CD4-positive, alpha-beta T cell (primary cell): ENCODE data around the gene NMRK1. TPM values are rescaled to one million over a fixed set of nuclear protein-coding genes. Genes with fewer than 3 reads are reported as not detected.

Source experiments
- ATAC-seq: fragments of 200-7000 bp; cut with Tn5 transposase; one replicate; pipeline ENCODE4 v1.10.0; 2022; ENCODE audit warnings: mild to moderate bottlenecking; ENCODE audit not compliant: poor library complexity
- CTCF ChIA-PET: fragments of 350-600 bp; sonication (Branson Sonifier 250); formaldehyde crosslinking; loops from one replicate; lab custom pipeline; 2021; ENCODE audit warnings: antibody characterized with exemption, inconsistent platforms; lab: Charles Lee
- POLR2A ChIA-PET: fragments of 350-600 bp; sonication (Branson Sonifier 250); formaldehyde crosslinking; loops from one replicate; lab custom pipeline; 2021; ENCODE audit warnings: antibody characterized with exemption, inconsistent platforms; lab: Charles Lee
- DNase-seq, 14 experiments: peaks; one replicate each; pipeline ENCODE4 v3.0.0-alpha.2; 2013 to 2020; ENCODE audit warnings: mixed read lengths in 2 of 14
- H3K27ac ChIP-seq, 2 donors: one replicate each; pipeline versions ENCODE4 v1.5.1 to v1.7.0; 2013; ENCODE audit warnings: low read length in 2 of 2, low read depth in 1 of 2, mild to moderate bottlenecking in 1 of 2
- H3K27me3 ChIP-seq, 2 experiments: 1 replicate in 1 of 2; 2 replicates in 1 of 2; pipeline versions ENCODE4 v1.6.1 to v1.7.0; 2013; ENCODE audit warnings: low read length in 2 of 2, control low read depth in 1 of 2, mild to moderate bottlenecking in 1 of 2, moderate library complexity in 1 of 2; ENCODE audit not compliant: insufficient read depth in 2 of 2, control insufficient read depth in 1 of 2
- H3K36me3 ChIP-seq: one replicate; pipeline ENCODE4 v1.6.1; 2013; ENCODE audit warnings: low read length, control low read depth; ENCODE audit not compliant: insufficient read depth
- H3K4me1 ChIP-seq: one replicate; pipeline ENCODE4 v1.6.1; 2013; ENCODE audit warnings: low read length, control low read depth; ENCODE audit not compliant: insufficient read depth
- H3K4me3 ChIP-seq: one replicate; pipeline ENCODE4 v1.5.1; 2013; ENCODE audit warnings: mild to moderate bottlenecking, low read length, moderate library complexity
- H3K9me3 ChIP-seq, 2 experiments: 1 replicate in 1 of 2; 2 replicates in 1 of 2; pipeline versions ENCODE4 v1.6.1 to v1.7.0; 2013; ENCODE audit warnings: low read length in 2 of 2, mild to moderate bottlenecking in 2 of 2, control low read depth in 1 of 2, moderate library complexity in 1 of 2; ENCODE audit not compliant: control insufficient read depth in 1 of 2, insufficient read depth in 1 of 2
- H3K27ac Mint-ChIP-seq: one replicate; pipeline ENCODE4 v1.8.0; 2020; ENCODE audit warnings: mixed read lengths
- H3K27me3 Mint-ChIP-seq: one replicate; pipeline ENCODE4 v1.8.0; 2021; ENCODE audit warnings: mixed read lengths
- H3K36me3 Mint-ChIP-seq: one replicate; pipeline ENCODE4 v1.8.0; 2021; ENCODE audit warnings: low read depth, mixed read lengths
- H3K4me1 Mint-ChIP-seq: one replicate; pipeline ENCODE4 v1.8.0; 2021; ENCODE audit warnings: low read depth, mixed read lengths
- H3K4me3 Mint-ChIP-seq: one replicate; pipeline ENCODE4 v1.8.0; 2020; ENCODE audit warnings: mild to moderate bottlenecking, mixed read lengths
- H3K9me3 Mint-ChIP-seq: one replicate; pipeline ENCODE4 v1.8.0; 2020; ENCODE audit warnings: mixed read lengths
- CTCF ChIP-seq: fragments of 200-600 bp; IDR thresholded peaks from one replicate; pipeline ENCODE4 v1.8.0; 2022; ENCODE audit warnings: antibody characterized with exemption, mild to moderate bottlenecking
- intact Hi-C, 2 experiments: fragments of 100-400 bp; cut with DNase I in 1 of 2; cut with micrococcal nuclease in 1 of 2; formaldehyde crosslinking; loops; one replicate each; pipeline versions ENCODE4 v1.15.1 to v1.9.0; 2023 to 2025; cut with DNase I, micrococcal nuclease
- total RNA-seq, 174 experiments: library from RNA in 2 of 174; stranded (reverse) in 2 of 174; gene quantifications; one replicate each; pipeline ENCODE4 v1.2.3 and lab custom pipeline; 2021 to 2026

Gene NMRK1
- total RNA-seq, 2 experiments from 2014 or later: 45.3 to 46.5 TPM

GRCh38 chr9:75121914-75122558 is 34.1 kb upstream of the NMRK1 start:
- Mint-ChIP-seq H3K9me3 (no peaks in the 10 kb centered on the region), H3K4me3 (no peak overlapping the region), H3K27me3 (no peaks in the 10 kb centered on the region), H3K27ac (peak overlapping the region; percentile 39), H3K4me1 (peaks cover 75% of the 10 kb centered on the region), H3K36me3 (peaks cover 81% of the 10 kb centered on the region)
- H3K4me3 ChIP-seq: no peak overlapping the region
- TF ChIP-seq CTCF: no peak
- H3K27me3 ChIP-seq: no peaks in the 10 kb centered on the region
- peaks cover 27% of the 10 kb centered on the region for H3K4me1 ChIP-seq
- CTCF ChIA-PET: interaction anchor here (1.7 kb wide), 1 partner anchor 15 kb away, joined by 4 read pairs; no protein-coding TSS in a partner anchor
- intact Hi-C loops: no loop called here
- POLR2A ChIA-PET: interaction anchor here (2.5 kb wide), 1 partner anchor 34 kb away, joined by 9 read pairs; the partner anchor contains the start of genes NMRK1 and OSTF1
- H3K36me3 ChIP-seq: peaks cover 49% of the 10 kb centered on the region
- DNase-seq (peak in 1 of 14 experiments; percentile 25), ATAC-seq (no peak)
- H3K9me3 ChIP-seq: no peaks in the 10 kb centered on the region
- no peak overlapping the region for H3K27ac ChIP-seq

GRCh38 chr9:75120686-75121085 is 32.7 kb upstream of the NMRK1 start:
- H3K4me1 ChIP-seq: peaks cover 22% of the 10 kb centered on the region
- DNase-seq: no peak
- peaks cover 77% of the 10 kb centered on the region for H3K4me1 Mint-ChIP-seq
- no peak for ATAC-seq
- H3K4me3 ChIP-seq: no peak overlapping the region
- no peak for TF ChIP-seq CTCF
- peaks cover 49% of the 10 kb centered on the region for H3K36me3 ChIP-seq
- H3K9me3 ChIP-seq: no peaks in the 10 kb centered on the region
- POLR2A ChIA-PET: interaction anchor here (2.5 kb wide), 1 partner anchor 33 kb away, joined by 9 read pairs; the partner anchor contains the start of genes NMRK1 and OSTF1
- H3K9me3 Mint-ChIP-seq: no peaks in the 10 kb centered on the region
- intact Hi-C loops: no loop called here
- H3K27ac ChIP-seq: no peak overlapping the region
- no peak overlapping the region for H3K4me3 Mint-ChIP-seq
- H3K27ac Mint-ChIP-seq: peak overlapping the region; percentile 21
- CTCF ChIA-PET: interaction anchor here (1.7 kb wide), 1 partner anchor 14 kb away, joined by 4 read pairs; no protein-coding TSS in a partner anchor
- H3K27me3 ChIP-seq: no peaks in the 10 kb centered on the region
- H3K36me3 Mint-ChIP-seq: peaks cover 86% of the 10 kb centered on the region
- H3K27me3 Mint-ChIP-seq: no peaks in the 10 kb centered on the region

- ChIA-PET CTCF (interaction anchor here (1.1 kb wide), 1 partner anchor 68 kb away, joined by 4 read pairs; no protein-coding TSS in a partner anchor), POLR2A (no interaction called here)
- H3K36me3 Mint-ChIP-seq: peaks cover 64% of the 10 kb centered on the region
- H3K27ac ChIP-seq: no peak overlapping the region
- no peaks in the 10 kb centered on the region for H3K9me3 Mint-ChIP-seq
- no peaks in the 10 kb centered on the region for H3K9me3 ChIP-seq
- peak overlapping the region; percentile 71 for H3K27ac Mint-ChIP-seq
- peaks cover 18% of the 10 kb centered on the region for H3K4me1 ChIP-seq
- no peak for DNase-seq
- no peaks in the 10 kb centered on the region for H3K27me3 Mint-ChIP-seq
- H3K4me3 ChIP-seq: no peak overlapping the region
- peaks cover 47% of the 10 kb centered on the region for H3K36me3 ChIP-seq
- H3K4me1 Mint-ChIP-seq: peaks cover 70% of the 10 kb centered on the region
- H3K4me3 Mint-ChIP-seq: no peak overlapping the region
- H3K27me3 ChIP-seq: no peaks in the 10 kb centered on the region
- intact Hi-C loops: no loop called here
- ATAC-seq: no peak
- TF ChIP-seq CTCF: no peak
Observed at GRCh38 chr9:75117564-75117963, 29.6 kb upstream of the NMRK1 start.
